GM06990 (cell line): ENCODE measurements around the gene LSM14A.

Experiments
- DNase-seq: peaks from one replicate; pipeline ENCODE4 v3.0.0-alpha.2; 2011; ENCODE audit not compliant: insufficient read length; ENCODE audit errors: extremely low read depth
- H3K27me3 ChIP-seq: replicated peaks from 2 replicates; pipeline ENCODE4 v1.6.0; 2011; ENCODE audit warnings: low read length; ENCODE audit not compliant: control insufficient read depth, insufficient read depth
- H3K36me3 ChIP-seq: 2 replicates; pipeline ENCODE4 v1.5.1; 2011; ENCODE audit warnings: low read length; ENCODE audit not compliant: control insufficient read depth, insufficient read depth
- H3K4me3 ChIP-seq: replicated peaks from 2 replicates; pipeline ENCODE4 v1.5.1; 2011; ENCODE audit warnings: low read depth, mild to moderate bottlenecking, control low read depth, low read length
- TF ChIP-seq, protein P1 (sequence below): IDR thresholded peaks from 2 replicates; pipeline ENCODE4 v1.5.1; 2011; ENCODE audit warnings: low read length, control low read depth, mild to moderate bottlenecking, inconsistent platforms; ENCODE audit not compliant: insufficient read depth, poor library complexity, severe bottlenecking

Gene LSM14A

GRCh38 chr19:34275705-34276104 lies 103.4 kb downstream of the LSM14A start:
- H3K4me3 ChIP-seq = no peak overlapping the region

GRCh38 chr19:34276614-34277013 lies 104.3 kb downstream of the LSM14A start:
- DNase-seq = no peak
- no peaks in the 10 kb centered on the region for H3K36me3 ChIP-seq
- H3K4me3 ChIP-seq = no peak overlapping the region
- TF ChIP-seq, protein P1, sequence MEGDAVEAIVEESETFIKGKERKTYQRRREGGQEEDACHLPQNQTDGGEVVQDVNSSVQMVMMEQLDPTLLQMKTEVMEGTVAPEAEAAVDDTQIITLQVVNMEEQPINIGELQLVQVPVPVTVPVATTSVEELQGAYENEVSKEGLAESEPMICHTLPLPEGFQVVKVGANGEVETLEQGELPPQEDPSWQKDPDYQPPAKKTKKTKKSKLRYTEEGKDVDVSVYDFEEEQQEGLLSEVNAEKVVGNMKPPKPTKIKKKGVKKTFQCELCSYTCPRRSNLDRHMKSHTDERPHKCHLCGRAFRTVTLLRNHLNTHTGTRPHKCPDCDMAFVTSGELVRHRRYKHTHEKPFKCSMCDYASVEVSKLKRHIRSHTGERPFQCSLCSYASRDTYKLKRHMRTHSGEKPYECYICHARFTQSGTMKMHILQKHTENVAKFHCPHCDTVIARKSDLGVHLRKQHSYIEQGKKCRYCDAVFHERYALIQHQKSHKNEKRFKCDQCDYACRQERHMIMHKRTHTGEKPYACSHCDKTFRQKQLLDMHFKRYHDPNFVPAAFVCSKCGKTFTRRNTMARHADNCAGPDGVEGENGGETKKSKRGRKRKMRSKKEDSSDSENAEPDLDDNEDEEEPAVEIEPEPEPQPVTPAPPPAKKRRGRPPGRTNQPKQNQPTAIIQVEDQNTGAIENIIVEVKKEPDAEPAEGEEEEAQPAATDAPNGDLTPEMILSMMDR = no peak
- no peaks in the 10 kb centered on the region for H3K27me3 ChIP-seq

More at GRCh38 chr19:34275705-34276104, 103.4 kb downstream of the LSM14A start:
- Histone ChIP-seq H3K27me3 (no peaks in the 10 kb centered on the region), H3K36me3 (no peaks in the 10 kb centered on the region)
- TF ChIP-seq, protein P1 = no peak
- DNase-seq = no peak

DNA sequence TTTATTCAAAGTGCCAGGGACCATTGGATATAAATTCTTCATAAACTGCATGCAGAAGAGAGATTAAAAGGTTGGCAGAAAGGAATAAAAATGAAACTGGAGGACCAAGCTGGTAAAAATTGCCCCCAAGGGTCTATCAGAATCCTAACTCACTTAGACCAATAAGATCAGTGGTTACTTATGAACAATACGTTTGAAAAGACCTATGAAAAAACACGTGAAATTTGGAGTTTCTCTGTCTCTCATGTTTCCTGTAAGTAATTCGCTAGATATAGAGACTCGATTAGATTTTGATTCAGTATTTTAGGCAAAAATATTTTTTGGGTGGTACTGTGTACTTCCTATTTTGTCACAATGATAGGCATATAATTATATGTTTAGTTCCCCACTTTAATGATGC lies 104.9 kb downstream of the LSM14A start:
- no peaks in the 10 kb centered on the region for H3K36me3 ChIP-seq
- TF ChIP-seq, protein P1 = no peak
- H3K27me3 ChIP-seq = no peaks in the 10 kb centered on the region

GRCh38 chr19:34278783-34279182 lies 106.5 kb downstream of the LSM14A start:
- H3K27me3 ChIP-seq = no peaks in the 10 kb centered on the region
- no peak overlapping the region for H3K4me3 ChIP-seq
- H3K36me3 ChIP-seq = no peaks in the 10 kb centered on the region
- TF ChIP-seq, protein P1 = no peak
- DNase-seq = no peak

More for the DNA sequence above, 104.9 kb downstream of the LSM14A start:
- H3K4me3 ChIP-seq = no peak overlapping the region
- no peak for DNase-seq
